Suprapubic skin (tissue), 4 donors: ENCODE results near the gene ARHGEF12.

Source experiments
- EP300 ChIP-seq: sonication (generic); formaldehyde crosslinking; IDR thresholded peaks from one replicate; pipeline ENCODE4 v1.6.1; 2017; ENCODE audit warnings: antibody characterized with exemption
- POLR2A ChIP-seq, 2 donors: fragments of 450-650 bp; IDR thresholded peaks; one replicate each; pipeline ENCODE4 v1.6.1; 2017; ENCODE audit warnings: antibody characterized with exemption in 2 of 2, mild to moderate bottlenecking in 2 of 2, moderate library complexity in 2 of 2
- POLR2AphosphoS5 ChIP-seq, 3 donors: sonication (generic); formaldehyde crosslinking; IDR thresholded peaks; one replicate each; pipeline ENCODE4 v1.6.1; 2017; ENCODE audit warnings: antibody characterized with exemption in 3 of 3
- TF ChIP-seq, protein P1 (sequence below), 2 donors: fragments of 200-600 bp in 1 of 2; fragments of 450-650 bp in 1 of 2; sonication (generic) in 1 of 2; IDR thresholded peaks; one replicate each; pipeline ENCODE4 v1.5.1; 2016 to 2019; ENCODE audit warnings: antibody characterized with exemption in 2 of 2, mild to moderate bottlenecking in 1 of 2, moderate library complexity in 1 of 2

GRCh38 chr11:120538707-120539106 lies 202.5 kb downstream of the ARHGEF12 start:
- TF ChIP-seq EP300 (no peak), POLR2AphosphoS5 (IDR thresholded peaks at IDR 0.05) (no peak), POLR2A (IDR thresholded peaks at IDR 0.05) (no peak)
- TF ChIP-seq, protein P1, sequence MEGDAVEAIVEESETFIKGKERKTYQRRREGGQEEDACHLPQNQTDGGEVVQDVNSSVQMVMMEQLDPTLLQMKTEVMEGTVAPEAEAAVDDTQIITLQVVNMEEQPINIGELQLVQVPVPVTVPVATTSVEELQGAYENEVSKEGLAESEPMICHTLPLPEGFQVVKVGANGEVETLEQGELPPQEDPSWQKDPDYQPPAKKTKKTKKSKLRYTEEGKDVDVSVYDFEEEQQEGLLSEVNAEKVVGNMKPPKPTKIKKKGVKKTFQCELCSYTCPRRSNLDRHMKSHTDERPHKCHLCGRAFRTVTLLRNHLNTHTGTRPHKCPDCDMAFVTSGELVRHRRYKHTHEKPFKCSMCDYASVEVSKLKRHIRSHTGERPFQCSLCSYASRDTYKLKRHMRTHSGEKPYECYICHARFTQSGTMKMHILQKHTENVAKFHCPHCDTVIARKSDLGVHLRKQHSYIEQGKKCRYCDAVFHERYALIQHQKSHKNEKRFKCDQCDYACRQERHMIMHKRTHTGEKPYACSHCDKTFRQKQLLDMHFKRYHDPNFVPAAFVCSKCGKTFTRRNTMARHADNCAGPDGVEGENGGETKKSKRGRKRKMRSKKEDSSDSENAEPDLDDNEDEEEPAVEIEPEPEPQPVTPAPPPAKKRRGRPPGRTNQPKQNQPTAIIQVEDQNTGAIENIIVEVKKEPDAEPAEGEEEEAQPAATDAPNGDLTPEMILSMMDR (IDR thresholded peaks at IDR 0.05), result no peak
